D721Med (cell line): ENCODE data around the gene NAPSA.

Source experiments
- DNase-seq: peaks from one replicate; pipeline ENCODE4 v3.0.0; 2011; ENCODE audit warnings: low spot score; ENCODE audit not compliant: insufficient read length
- FAIRE-seq: peaks from 2 replicates; lab custom pipeline; 2011; peaks lifted over from hg19 to GRCh38; lab: Jason Lieb, UNC
- TF ChIP-seq, protein P1 (sequence below): IDR thresholded peaks from 2 replicates; pipeline ENCODE4 v1.5.1; 2012; ENCODE audit warnings: mild to moderate bottlenecking, control low read depth; ENCODE audit not compliant: insufficient read depth; ENCODE audit errors: missing control alignments

The NAPSA gene

DNA sequence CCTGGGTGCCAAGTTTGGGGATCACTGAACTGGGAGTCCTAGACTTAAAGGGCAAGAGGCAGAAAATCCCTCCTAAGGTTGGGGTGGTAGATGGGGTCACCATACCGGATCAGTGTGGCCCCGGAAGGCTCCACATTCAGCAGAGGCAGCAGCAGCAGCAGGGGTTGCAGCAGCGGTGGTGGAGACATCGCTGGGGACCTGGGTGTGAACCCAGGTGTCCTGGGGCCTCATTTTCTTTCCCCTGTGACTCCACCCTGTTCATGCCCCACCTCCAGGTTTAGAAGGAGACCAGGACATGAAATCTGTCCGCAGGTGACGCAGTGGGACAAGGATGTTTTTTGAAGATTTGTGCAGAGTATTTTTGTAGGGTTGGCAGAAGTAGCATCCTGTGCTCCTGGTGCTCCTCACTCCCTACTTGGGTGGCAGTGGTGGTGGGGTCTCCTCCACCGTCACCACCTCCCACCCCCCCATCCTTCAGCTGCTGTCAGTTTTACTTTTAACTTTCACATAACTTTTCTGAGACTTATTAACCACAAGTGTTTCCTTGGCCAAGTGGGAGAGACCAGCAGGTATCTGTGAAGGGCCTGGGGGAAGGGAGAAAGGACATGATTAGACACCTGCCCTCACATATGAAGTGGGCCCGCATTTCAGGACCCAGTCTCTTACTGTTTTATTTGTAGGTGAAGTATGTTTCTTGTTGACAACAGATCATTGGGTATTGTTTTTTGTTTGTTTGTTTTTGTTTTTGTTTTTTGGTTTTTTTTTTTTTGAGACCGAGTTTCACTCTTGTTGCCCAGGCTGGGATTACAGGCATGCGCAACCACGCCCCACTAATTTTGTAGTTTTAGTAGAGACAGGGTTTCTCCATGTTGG is at the start of gene NAPSA:
Gene NAPSA, minus strand, starts transcription at position 206 of the 873 bp plus-strand sequence. Its CDS starts 18 bp downstream, at position 188.
- no peak for FAIRE-seq
- no peak for DNase-seq
- TF ChIP-seq, protein P1, sequence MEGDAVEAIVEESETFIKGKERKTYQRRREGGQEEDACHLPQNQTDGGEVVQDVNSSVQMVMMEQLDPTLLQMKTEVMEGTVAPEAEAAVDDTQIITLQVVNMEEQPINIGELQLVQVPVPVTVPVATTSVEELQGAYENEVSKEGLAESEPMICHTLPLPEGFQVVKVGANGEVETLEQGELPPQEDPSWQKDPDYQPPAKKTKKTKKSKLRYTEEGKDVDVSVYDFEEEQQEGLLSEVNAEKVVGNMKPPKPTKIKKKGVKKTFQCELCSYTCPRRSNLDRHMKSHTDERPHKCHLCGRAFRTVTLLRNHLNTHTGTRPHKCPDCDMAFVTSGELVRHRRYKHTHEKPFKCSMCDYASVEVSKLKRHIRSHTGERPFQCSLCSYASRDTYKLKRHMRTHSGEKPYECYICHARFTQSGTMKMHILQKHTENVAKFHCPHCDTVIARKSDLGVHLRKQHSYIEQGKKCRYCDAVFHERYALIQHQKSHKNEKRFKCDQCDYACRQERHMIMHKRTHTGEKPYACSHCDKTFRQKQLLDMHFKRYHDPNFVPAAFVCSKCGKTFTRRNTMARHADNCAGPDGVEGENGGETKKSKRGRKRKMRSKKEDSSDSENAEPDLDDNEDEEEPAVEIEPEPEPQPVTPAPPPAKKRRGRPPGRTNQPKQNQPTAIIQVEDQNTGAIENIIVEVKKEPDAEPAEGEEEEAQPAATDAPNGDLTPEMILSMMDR, result no peak

DNA sequence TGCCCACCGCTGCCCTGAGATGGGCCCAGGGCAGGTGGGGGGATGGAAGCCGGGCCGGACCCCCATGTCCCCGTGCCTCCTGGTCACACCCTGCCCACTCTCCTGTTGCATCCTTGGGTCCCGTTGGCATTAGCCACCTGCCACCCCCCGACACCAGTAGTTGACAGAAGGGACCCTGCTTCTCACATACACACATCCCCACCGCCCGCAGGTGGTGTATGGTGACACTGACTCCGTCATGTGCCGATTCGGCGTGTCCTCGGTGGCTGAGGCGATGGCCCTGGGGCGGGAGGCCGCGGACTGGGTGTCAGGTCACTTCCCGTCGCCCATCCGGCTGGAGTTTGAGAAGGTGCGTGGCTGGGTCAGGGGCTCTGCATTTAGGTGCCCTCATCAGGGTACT is 48.1 kb upstream of the NAPSA start:
- TF ChIP-seq, protein P1, result no peak
- no peak for DNase-seq
- FAIRE-seq, result no peak

- FAIRE-seq, result no peak
- TF ChIP-seq, protein P1, result no peak
- no peak for DNase-seq
Observed at GRCh38 chr19:50413096-50413495, 47.7 kb upstream of the NAPSA start.

GRCh38 chr19:50412419-50412818 is 47.0 kb upstream of the NAPSA start:
- DNase-seq (no peak), FAIRE-seq (no peak)
- TF ChIP-seq, protein P1, result no peak

GRCh38 chr19:50410109-50410508 is 44.7 kb upstream of the NAPSA start:
- no peak for FAIRE-seq
- TF ChIP-seq, protein P1, result no peak
- no peak for DNase-seq

DNA sequence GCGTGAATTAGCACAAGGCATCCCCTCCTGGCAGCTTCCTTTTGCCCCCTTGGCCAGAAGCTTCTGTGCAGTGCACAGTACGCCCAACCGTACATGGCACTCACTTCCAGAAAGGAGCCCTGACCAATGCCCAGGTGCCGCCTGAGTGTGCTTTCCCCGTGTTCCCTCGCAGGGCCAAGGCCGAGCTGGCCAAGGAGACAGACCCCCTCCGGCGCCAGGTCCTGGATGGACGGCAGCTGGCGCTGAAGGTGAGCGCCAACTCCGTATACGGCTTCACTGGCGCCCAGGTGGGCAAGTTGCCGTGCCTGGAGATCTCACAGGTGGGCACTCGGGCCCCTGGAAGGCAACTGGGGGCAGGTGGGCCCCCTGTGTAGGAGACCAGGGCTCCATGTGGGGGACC is 43.9 kb upstream of the NAPSA start:
- DNase-seq, result no peak
- TF ChIP-seq, protein P1, result no peak
- FAIRE-seq, result no peak

- no peak for FAIRE-seq
- no peak for DNase-seq
- TF ChIP-seq, protein P1, result no peak
Observed at GRCh38 chr19:50406829-50407228, 41.4 kb upstream of the NAPSA start.
